GM21825 (cell line): ENCODE data around the gene S100A1.
"Not testable (repeated sequence)": the region's sequence is repeated elsewhere in the genome, so short reads cannot be mapped to it uniquely, and the experiment has no call there.

Experiments
- ATAC-seq: cut with Tn5 transposase; IDR thresholded peaks from one replicate; pipeline ENCODE4 v1.9.1; 2021; ENCODE audit warnings: mild to moderate bottlenecking, moderate library complexity; ENCODE audit not compliant: unreplicated experiment

Gene S100A1

DNA sequence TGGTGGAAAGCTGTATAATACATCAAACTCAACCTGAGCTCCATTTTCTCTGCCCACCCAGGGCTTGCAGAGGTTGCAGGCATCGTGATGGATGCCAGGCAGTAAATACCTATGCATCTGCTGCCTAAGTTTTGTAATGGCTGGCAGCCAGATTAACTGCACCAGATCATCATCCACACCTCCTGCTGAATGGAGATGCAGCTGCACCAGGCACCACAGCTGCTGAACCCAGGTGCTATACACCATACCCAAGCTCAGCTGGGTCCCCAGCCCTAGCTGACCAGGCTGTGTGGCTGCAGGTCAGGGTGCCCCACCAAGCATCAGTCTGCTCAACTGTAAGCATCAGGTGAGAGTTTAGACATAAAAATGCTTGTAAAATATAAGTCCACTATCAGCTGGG lies 23.5 kb downstream of the S100A1 start:
- ATAC-seq = no peak

DNA sequence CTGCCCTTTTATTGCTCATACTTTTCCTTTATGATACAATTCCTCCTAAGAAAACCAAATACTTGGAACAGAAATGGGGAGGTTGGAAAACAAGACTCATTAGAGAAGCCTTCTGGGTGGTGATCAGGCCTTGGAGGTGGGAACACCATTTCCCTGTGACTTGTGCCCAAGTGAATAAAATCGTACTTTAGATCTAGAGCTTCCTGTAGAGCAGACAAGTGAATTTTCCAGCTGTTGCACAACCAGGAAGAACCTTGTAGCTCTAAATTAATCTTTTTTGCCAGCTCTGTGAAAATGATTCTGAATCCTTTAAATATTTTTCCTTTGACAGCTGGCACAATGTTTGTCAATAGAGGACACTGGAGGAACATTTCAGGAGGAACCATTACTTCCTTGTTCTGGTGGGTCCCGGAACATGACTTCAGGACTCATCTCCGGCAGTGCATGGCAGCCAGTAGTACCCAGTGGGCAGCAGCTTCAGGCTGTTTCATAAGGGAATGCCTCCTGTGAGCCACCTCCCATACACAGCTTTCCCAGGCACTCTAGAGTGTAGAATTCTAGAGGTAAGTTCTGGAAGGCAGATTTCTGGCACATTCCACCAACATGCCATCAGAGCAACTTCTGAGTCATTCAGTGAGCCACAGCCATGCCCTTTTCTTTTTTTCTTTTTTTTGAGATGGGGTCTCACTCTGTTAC lies 24.7 kb downstream of the S100A1 start:
- ATAC-seq = no peak

DNA sequence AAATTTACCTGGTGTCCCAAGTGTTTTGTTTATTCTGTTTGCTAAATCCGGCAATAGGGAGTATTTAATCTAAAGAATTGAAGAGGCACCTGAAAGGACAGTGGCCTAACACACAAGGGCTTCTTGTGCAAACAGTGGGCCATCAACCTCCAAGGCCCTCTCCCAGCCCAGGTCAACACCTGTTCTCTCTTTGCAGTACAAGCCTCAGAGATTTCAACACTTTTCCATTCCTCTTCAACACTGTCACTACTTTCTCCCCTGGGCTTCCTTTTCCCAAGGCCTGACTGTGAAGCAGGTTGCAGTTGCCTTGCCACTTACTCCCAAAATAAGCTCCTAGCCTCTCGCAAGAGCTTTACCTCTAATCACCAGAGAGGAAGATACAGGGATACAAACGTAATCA lies 27.1 kb downstream of the S100A1 start:
- no peak for ATAC-seq

DNA sequence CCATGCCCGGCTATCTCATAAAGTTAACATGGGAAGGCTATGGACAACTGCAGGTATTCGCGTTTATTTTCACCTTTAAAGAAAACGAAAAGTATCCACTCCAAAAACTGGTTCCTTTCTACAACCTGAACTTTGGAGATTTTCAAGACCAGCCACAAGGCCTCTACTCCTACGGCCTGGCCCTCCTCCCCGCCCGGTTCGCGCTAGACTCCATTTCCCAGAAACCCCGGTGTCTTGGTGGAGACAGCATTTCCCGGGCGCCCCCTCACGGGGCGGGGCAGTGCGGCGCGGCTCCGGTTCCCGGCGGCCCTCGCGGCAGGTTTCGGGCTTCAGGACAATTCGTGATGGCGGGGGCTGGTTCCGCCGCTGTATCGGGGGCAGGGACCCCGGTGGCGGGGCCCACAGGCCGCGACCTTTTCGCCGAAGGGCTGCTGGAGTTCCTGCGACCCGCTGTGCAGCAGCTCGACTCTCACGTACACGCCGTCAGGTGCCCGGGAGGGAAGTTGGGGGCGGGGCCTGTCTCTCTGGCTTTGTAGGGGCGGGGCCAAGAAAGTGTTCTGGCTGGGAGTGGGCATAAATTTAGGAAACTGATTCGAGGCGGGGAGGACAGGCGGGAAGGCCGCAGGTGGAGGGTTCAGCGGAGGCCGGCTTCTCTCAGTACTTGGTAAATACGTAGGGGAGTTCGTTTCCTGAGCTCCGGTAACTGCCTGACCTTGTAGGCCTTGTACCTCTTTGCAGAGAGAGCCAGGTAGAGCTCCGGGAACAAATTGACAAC lies 30.4 kb downstream of the S100A1 start, which contains the start of gene SNAPIN:
Gene SNAPIN (plus strand): TSS at position 304 of the 775 bp plus-strand sequence. CDS start 41 bp downstream, at position 345.
- ATAC-seq = peak; percentile 89

DNA sequence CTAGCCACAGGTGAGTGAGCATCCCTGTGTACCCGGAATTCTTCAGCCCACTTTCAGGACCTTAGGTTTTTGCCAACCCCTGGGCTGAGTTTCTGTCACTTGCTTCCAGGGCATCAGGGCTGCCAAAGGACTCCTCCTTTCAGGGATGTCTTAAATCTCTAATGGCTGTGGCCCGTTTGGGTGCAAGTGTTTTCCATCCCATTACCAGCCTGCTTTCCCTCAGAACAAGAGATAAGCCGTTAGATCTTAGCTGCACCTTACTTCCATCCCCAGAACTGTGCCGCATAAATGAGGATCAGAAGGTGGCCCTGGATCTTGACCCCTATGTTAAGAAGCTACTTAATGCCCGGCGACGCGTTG lies 30.9 kb downstream of the S100A1 start:
- no peak for ATAC-seq

DNA sequence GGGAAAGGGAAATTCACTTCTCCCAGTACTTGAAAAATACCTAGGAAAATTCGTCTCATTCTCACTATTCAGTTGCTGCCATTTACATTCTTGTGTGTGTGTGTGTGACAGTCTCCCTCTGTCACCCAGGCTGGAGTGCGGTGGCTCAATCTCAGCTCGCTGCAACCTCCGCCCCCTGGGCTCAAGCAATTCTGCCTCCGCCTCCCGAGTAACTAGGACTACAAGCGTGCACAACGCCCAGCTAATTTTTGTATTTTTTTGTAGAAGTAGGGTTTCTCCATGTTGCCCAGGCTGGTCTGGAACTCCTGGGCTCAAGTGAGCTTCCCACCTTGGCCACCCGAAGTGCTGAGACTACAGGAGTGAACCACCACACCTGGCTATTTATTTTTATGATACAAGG lies 31.4 kb downstream of the S100A1 start:
- no peak for ATAC-seq

DNA sequence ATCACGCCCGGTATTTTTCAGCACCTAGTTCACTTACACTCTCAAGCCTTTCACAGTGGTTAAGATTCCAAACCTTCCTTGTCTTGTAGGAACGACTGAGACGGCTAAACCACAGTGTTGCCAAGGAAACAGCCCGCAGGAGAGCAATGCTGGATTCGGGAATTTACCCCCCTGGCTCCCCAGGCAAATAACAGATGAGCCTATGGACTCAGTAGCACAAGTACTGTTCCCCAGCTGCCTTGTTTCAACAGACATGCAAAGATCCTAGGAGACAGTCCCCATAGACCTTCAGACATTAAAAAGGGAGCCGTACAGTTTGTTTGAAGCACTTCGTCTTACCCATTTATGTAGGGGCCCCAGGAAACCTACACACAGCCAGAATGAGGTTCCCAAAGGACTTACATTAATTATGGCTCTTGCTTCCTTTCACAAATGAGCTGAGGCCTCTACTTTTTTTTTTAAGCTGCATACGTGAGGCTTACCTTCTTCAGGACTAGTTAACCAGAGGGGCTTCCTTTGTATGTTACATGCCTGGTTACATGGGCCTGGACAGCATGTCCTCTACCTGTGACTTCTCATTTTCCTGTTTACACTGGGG lies 33.0 kb downstream of the S100A1 start:
- no peak for ATAC-seq

DNA sequence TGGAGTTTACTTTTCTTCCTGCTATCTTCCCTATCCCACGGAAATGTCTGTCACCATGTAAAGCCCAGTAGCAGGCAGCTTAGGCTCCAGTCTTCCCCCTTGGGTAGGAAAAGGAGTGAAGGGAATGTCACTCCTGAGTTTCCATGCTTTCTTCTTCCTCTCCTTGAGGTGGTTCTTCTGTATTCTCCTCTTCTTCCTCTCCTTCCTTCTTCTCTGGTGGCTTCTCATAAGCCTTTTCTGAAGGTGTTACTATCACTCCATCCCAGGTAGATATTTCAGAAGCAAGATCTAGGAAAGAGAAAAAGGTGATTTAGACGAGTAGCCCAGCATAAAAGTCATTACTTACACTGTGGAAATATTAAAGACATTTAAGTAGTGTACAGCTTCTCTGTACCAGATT lies 34.0 kb downstream of the S100A1 start:
- ATAC-seq = no peak

DNA sequence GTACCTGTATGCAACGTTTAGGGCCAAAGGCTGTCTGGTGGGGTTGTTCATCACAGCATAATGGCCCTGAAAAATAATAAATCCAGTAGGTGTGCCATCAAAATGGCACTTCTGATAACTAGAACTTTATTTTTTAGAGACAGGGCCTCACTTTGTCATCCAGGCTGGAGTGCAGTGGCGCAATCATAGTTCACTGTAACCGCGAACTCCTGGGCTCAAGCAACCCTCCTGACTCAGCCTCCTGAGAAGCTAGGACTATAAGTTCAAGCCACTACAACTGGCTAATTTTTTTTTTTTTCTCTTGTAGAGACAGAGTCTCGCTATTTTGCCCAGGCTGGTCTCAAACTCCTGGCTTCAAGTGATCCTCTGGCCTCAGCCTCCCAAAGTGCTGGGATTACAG lies 35.0 kb downstream of the S100A1 start:
- ATAC-seq = no peak

DNA sequence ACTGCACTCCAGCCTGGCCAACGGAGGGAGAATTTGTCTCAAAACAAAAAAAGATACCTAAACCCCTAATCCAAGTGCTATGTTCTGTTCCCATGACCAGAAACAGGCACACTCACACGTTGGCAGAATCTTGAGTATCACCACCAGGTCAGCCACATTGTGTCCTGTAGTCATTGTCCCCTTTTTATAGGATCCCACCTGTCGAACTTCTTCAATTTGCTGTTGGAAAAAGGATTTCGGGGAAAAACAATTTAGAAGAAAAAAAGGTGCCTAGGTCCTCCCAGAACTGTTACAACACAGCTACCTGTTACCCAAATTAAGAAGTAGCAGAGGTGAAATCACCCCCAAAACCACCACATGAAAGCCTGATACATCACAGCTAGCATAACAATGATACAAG lies 39.2 kb downstream of the S100A1 start:
- ATAC-seq = no peak

DNA sequence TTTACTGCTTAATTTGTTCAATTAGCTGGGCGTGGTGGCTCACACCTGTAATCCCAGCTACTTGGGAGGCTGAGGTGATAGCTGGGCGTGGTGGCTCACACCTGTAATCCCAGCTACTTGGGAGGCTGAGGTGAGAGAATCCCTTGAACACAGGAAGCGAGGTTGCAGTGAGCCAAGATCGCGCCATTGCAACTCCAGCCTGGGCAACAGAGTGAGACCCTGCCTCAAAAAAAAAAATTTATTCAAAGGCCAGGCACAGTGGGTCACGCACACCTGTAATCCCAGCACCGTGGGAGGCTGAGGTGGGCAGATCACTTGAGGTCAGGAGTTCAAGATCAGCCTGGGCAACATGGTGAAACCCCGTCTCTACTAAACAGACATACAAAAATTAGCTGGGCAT lies 40.4 kb downstream of the S100A1 start:
- not testable (repeated sequence) for ATAC-seq

DNA sequence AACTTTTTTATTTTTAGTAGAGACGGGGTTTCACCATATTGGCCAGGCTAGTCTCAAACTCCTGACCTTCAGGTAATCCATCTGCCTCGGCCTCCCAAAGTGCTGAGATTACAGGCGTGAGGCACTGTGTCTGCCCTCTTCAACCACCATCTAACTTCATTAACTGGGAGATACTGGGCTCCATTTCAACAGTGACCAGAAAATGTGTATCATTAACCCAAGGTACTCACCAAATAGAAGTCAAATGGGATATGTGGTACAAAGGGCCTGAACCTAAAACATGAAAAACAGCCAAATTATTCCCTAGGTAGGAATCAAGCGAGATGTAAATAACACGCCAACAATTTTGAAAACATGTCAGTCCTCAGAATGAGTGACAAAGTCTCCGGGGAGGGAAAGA lies 41.4 kb downstream of the S100A1 start:
- no peak for ATAC-seq

DNA sequence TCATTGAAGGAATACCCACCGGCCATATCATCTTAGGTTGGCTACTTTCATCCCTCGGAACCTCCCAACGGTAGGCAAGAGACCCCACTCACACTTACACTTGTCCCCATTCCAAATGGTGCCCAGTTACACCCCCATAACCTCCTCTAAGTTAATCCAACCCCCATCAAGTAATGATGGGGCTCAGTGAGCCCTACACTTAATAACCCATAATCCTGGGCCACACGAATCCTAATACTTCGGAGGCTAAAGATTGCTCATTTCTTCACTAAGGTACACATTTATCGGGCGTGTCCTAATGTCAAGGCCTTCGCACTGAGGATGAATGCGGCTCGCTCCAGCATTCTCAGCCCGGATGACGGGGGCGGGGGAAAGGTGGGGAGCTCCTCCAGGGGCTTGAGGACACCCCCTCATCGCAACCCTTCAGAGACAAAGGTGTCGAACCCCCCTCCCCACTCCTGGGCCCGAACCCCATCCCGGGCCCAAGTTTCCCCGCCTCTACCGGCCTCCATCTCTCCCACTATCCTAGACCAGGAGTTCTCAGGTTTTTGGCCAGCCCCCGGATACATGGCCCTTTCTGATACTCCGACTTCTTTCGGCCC lies 42.1 kb downstream of the S100A1 start:
- no peak for ATAC-seq

DNA sequence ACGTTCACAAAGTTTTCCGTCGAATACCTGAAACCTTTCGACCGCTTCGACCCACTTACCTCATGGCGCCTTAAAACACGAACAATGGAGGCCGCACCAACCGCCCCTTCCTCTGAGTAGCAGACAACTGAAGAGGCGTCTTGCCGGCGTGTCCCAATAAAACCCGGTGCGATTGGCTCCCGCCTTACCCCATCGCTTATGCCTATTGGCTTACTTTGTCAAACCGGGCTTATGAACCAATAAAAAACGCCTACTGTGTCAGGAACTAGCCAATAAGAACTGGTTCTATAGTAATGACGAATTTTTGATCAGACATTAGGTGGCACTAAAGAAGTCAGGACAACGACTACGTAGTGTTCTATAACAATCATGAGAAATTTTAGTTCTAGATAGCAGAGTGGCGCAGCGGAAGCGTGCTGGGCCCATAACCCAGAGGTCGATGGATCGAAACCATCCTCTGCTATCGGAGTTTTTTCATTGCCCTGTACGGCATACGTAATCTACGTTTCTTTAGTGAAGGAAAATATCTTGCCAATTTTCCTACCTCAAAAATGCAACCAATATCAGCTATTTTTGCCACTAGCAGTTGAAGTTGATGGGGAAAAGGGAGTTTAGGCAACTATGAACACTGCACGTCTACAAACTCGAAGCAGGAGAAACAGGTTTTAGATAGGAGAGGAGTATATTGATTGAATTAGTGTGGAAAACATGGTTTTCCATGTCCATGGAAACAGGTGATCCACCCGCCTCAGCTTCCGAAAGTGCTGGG lies 42.8 kb downstream of the S100A1 start, which contains the start of gene ILF2:
Gene ILF2 (minus strand): TSS at position 135 of the 769 bp plus-strand sequence. CDS start 71 bp downstream, at position 64.
- peak; percentile 89 for ATAC-seq

DNA sequence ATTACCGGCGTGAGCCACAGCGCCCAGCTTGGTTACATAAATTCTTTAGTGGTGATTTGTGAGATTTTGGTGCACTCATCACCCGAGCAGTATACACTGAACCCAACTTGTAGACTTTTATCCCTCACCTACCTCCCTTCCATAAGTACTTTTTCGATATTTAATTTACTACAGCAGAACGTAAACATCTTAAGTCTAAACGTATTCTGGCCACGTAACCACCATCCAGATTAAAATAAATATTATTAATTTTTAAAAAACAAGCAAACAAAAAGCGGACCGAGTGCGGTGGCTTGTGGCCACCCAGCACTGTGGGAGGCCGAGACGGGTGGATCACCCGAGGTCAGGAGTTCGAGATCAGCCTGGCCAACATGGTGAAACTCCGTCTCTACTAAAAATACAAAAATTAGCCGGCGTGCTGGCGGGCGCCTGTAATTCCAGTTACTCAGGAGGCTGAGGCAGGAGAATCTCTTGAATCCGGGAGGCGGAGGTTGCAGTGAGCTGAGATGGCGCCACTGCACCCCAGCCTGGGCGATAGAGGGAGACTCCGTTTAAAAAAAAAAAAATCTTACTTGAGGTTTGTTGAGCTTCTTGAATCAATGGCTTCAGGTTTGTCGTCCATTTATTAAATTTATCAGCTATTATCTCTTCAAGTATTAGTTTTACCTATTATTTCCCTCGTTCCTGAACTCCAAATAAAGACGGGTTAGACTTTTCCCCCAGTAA lies 43.6 kb downstream of the S100A1 start:
- peak; percentile 12 for ATAC-seq

DNA sequence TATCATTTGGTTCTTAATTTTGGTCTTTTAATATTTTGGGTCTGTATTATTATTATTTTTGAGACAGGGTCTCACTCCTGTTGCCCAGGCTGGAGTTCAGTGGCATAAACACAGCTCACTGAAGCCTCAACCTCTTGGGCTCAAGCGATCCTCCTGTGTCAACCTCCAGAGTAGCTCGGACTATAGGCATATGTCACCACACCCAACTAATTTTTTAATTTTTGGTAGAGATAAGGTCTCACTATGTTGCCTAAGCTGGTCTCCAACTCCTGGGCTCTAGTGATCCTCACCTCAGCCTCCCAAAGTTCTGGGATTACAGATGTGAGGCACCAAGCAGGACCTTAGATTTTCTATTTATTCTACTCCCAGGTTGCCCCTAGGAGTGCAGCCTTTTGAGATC lies 45.3 kb downstream of the S100A1 start:
- ATAC-seq = no peak

DNA sequence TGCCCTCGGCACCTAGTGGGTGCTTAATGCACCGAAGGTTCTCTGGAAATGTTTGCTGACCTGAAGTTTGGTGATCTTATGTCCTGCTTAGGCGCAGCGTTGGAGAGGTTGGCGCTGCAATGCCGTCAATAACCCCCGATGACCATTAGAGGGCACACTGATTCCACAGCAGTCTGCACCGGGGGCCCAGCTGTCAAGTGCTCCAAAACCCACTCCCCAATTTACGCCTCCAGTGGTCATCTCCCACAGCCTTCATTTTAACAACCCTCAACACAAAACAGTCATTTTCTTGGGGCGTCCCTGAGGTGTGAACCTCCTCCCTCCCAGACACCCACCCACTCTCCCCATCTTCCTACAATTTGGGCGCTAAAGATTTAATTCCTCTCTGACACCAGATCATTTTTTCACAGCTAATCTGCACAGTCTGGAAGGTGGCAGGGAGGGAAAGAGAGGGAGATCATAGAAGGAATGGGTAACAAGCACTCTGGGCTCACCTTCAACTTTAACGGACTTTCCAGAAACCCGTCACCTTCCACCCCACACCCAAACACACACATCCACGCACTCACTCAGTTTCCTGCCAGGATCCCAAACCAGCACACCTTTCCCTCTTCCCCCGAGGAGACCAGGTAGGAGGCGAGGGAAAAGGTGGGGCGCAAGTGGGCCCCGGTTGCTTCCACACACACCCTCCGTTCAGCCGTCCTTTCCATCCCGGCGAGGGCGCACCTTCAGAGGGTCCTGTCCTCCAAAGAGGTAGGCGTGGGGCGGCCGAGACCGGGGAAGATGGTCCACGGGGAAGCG lies 49.7 kb downstream of the S100A1 start:
- no peak for ATAC-seq

DNA sequence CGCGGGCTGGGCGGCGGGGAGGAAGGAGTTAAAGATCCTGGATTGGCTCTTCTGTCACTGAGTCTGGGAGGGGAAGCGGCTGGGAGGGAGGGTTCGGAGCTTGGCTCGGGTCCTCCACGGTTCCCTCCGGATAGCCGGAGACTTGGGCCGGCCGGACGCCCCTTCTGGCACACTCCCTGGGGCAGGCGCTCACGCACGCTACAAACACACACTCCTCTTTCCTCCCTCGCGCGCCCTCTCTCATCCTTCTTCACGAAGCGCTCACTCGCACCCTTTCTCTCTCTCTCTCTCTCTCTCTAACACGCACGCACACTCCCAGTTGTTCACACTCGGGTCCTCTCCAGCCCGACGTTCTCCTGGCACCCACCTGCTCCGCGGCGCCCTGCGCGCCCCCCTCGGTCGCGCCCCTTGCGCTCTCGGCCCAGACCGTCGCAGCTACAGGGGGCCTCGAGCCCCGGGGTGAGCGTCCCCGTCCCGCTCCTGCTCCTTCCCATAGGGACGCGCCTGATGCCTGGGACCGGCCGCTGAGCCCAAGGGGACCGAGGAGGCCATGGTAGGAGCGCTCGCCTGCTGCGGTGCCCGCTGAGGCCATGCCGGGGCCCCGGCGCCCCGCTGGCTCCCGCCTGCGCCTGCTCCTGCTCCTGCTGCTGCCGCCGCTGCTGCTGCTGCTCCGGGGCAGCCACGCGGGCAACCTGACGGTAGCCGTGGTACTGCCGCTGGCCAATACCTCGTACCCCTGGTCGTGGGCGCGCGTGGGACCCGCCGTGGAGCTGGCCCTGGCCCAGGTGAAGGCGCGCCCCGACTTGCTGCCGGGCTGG lies 50.5 kb downstream of the S100A1 start, which contains the start of gene NPR1:
Gene NPR1 (plus strand): TSS at position 170 of the 818 bp plus-strand sequence. CDS start 421 bp downstream, at position 591.
- ATAC-seq = no peak
